Measurements from ENCODE around the gene MAST2. TPM values are rescaled to one million over a fixed set of nuclear protein-coding genes. Genes with fewer than 3 reads are reported as not detected.

Gene MAST2
- total RNA-seq, 4 donors from 2014 or later = 6.6 to 22.6 (median 13.9) TPM

- H3K4me3 ChIP-seq (ENCODE audit: low read depth, poor library complexity, severe bottlenecking) = no peak overlapping the region
- DNase-seq (ENCODE audit: low spot score in 2 of 2) = no peak
- 50 to 55% methylated on average over 4 of the region's 4 CpGs for WGBS, 2 donors
- no peak for TF ChIP-seq CTCF (IDR thresholded peaks at IDR 0.05)
- TF ChIP-seq POLR2A (IDR thresholded peaks at IDR 0.05) = no peak
- intact Hi-C loops (cut with DNase I; ENCODE audit: low total_unique reads) = no loop called here
These were observed 274.2 kb downstream of the MAST2 start for GRCh38 chr1:46077644-46078043.

GRCh38 chr1:46080257-46080656, 276.8 kb downstream of the MAST2 start:
- DNase-seq (ENCODE audit: low spot score in 2 of 2) = no peak
- H3K4me3 ChIP-seq (ENCODE audit: low read depth, poor library complexity, severe bottlenecking) = no peak overlapping the region
- WGBS, 2 donors = 90 to 93% methylated on average over 3 of the region's 3 CpGs
- intact Hi-C loops (cut with DNase I; ENCODE audit: low total_unique reads) = no loop called here
- no peak for TF ChIP-seq POLR2A (IDR thresholded peaks at IDR 0.05)
- TF ChIP-seq CTCF (IDR thresholded peaks at IDR 0.05) = no peak

- H3K4me3 ChIP-seq (ENCODE audit: low read depth, poor library complexity, severe bottlenecking) = no peak overlapping the region
- 74 to 77% methylated on average over 7 of the region's 7 CpGs for WGBS, 2 donors
- DNase-seq (ENCODE audit: low spot score in 2 of 2) = no peak
- TF ChIP-seq POLR2A (IDR thresholded peaks at IDR 0.05) = no peak
- TF ChIP-seq CTCF (IDR thresholded peaks at IDR 0.05) = no peak
- intact Hi-C loops (cut with DNase I; ENCODE audit: low total_unique reads) = no loop called here
These were observed 277.8 kb downstream of the MAST2 start for GRCh38 chr1:46081206-46081605.

DNA sequence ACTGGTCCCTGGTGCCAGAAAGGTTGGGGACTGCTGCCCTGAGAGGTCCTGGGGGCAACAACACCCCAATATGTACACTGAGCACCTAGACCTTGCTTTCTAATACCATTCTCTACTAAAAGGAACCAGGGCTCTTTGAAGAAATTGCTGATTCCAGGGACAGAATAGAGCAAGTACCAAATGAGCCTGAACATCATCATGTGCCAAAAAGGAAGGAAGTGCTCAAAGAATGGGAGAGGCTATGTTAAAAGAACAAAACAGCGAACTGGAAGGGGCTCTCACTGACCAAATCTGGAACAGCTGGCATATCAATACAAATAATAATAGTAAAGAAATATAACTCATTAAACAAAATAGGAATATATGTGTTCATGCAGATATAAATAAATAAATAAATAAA, 278.2 kb downstream of the MAST2 start:
- no peak overlapping the region for H3K4me3 ChIP-seq (ENCODE audit: low read depth, poor library complexity, severe bottlenecking)
- TF ChIP-seq POLR2A (IDR thresholded peaks at IDR 0.05) = no peak
- no peak for TF ChIP-seq CTCF (IDR thresholded peaks at IDR 0.05)
- no peak for DNase-seq (ENCODE audit: low spot score in 2 of 2)
- whole genome bisulfite sequencing, 2 donors = 68 to 75% methylated on average over 1 of the region's 1 CpG
- intact Hi-C loops (cut with DNase I; ENCODE audit: low total_unique reads) = no loop called here

DNA sequence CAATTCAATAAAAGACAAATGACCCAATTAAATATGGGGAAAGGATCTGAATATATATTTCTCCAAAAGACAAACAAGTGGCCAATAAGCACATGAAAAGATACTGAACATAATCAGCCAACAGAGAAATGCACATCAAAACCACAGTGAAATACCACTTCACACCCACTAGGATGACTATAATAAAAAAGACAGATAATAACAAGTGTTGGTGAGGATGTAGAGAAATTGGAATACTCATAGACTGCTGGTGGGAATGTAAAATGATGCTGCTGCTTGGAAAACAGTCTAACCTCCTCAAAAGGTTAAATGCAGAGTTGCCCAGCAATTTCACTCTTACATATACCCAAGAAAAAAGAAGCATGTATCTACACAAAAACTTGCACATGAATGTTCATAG, 280.2 kb downstream of the MAST2 start:
- DNase-seq (ENCODE audit: low spot score in 2 of 2) = no peak
- intact Hi-C loops (cut with DNase I; ENCODE audit: low total_unique reads) = no loop called here
- TF ChIP-seq POLR2A (IDR thresholded peaks at IDR 0.05) = no peak
- TF ChIP-seq CTCF (IDR thresholded peaks at IDR 0.05) = no peak
- H3K4me3 ChIP-seq (ENCODE audit: low read depth, poor library complexity, severe bottlenecking) = no peak overlapping the region

All from lower leg skin (tissue), 4 donors.